Spleen (tissue), 11 donors: ENCODE measurements around the gene ZDHHC3. TPM values are rescaled to one million over a fixed set of nuclear protein-coding genes. Genes with fewer than 3 reads are reported as not detected.

Experiments used
- DNase-seq: peaks from one replicate; pipeline ENCODE4 v3.0.0-alpha.2; 2020
- H3K27ac ChIP-seq, 8 donors: fragments of 200-600 bp; sonication (generic) in 7 of 8; 1 replicate in 4 of 8; 2 replicates in 4 of 8; pipeline versions ENCODE4 v1.5.0 to v1.8.0; 2016 to 2021; ENCODE audit warnings: inconsistent platforms in 4 of 8, mild to moderate bottlenecking in 4 of 8, moderate library complexity in 1 of 8
- H3K27me3 ChIP-seq, 7 donors: fragments of 200-600 bp; sonication (generic) in 6 of 7; replicated peaks in 1 of 7; 1 replicate in 4 of 7; 2 replicates in 3 of 7; pipeline versions ENCODE4 v1.5.0 to v1.8.0; 2016 to 2021; ENCODE audit warnings: inconsistent platforms in 3 of 7, mild to moderate bottlenecking in 1 of 7
- H3K36me3 ChIP-seq, 6 donors: fragments of 200-600 bp; sonication (generic) in 5 of 6; 1 replicate in 4 of 6; 2 replicates in 2 of 6; pipeline versions ENCODE4 v1.5.0 to v1.8.0; 2016 to 2021; ENCODE audit warnings: inconsistent platforms in 2 of 6
- H3K4me1 ChIP-seq, 6 donors: fragments of 200-600 bp; sonication (generic) in 5 of 6; 1 replicate in 3 of 6; 2 replicates in 3 of 6; pipeline versions ENCODE4 v1.5.0 to v1.8.0; 2016 to 2021; ENCODE audit warnings: inconsistent platforms in 3 of 6
- H3K4me3 ChIP-seq, 8 donors: fragments of 200-600 bp; sonication (generic) in 7 of 8; 1 replicate in 4 of 8; 2 replicates in 4 of 8; pipeline versions ENCODE4 v1.5.0 to v1.8.0; 2016 to 2021; ENCODE audit warnings: inconsistent platforms in 4 of 8, mild to moderate bottlenecking in 4 of 8, moderate library complexity in 2 of 8
- H3K9me3 ChIP-seq, 8 donors: fragments of 200-600 bp; sonication (generic) in 7 of 8; 1 replicate in 4 of 8; 2 replicates in 4 of 8; pipeline versions ENCODE4 v1.5.0 to v1.8.0; 2016 to 2021; ENCODE audit warnings: inconsistent platforms in 4 of 8
- CTCF ChIP-seq, 11 experiments: fragments of 200-600 bp in 7 of 11; fragments of 450-650 bp in 4 of 11; sonication (generic) in 4 of 11; IDR thresholded peaks in 8 of 11; conservative IDR thresholded peaks in 3 of 11; 1 replicate in 7 of 11; 2 replicates in 4 of 11; pipeline versions ENCODE4 v1.4.0 to v1.8.0; 2016 to 2021; ENCODE audit warnings: antibody characterized with exemption in 11 of 11, inconsistent platforms in 4 of 11, mild to moderate bottlenecking in 1 of 11
- POLR2A ChIP-seq, 3 donors: fragments of 450-650 bp; IDR thresholded peaks; one replicate each; pipeline ENCODE4 v1.5.1; 2017; ENCODE audit warnings: antibody characterized with exemption in 3 of 3, mild to moderate bottlenecking in 1 of 3
- POLR2AphosphoS5 ChIP-seq, 3 donors: sonication (generic); formaldehyde crosslinking; IDR thresholded peaks; one replicate each; pipeline ENCODE4 v1.5.1; 2017; ENCODE audit warnings: antibody characterized with exemption in 3 of 3
- WGBS, 5 donors: extraction: QIAGEN DNeasy Blood & Tissue Kit in 3 of 5; methylation state at CpG; one replicate each; pipeline versions ENCODE4 v1.1.5 to v1.1.7; 2013 to 2018; 5-methylcytosine and 5-hydroxymethylcytosine counted together
- intact Hi-C: fragments of 100-400 bp; cut with DNase I; formaldehyde crosslinking; loops from one replicate; pipeline ENCODE4 v1.15.0; 2023; ENCODE audit warnings: low total_unique reads
- polyA plus RNA-seq, 3 donors: library from polyadenylated mRNA; stranded (reverse); fragments of 200-250 nt; gene quantifications; one replicate each; pipeline ENCODE4 v1.2.1, GENCODE V29; 2013
- total RNA-seq, 7 donors: library from RNA; depleted of rRNA in 3 of 7; stranded (reverse); fragments of >200 nt in 3 of 7; fragmentation: NEBNext Ultra II Directional in 4 of 7; extraction: Animal tissue kit (Norgen Biotek cat#: 25700) in 4 of 7; gene quantifications; one replicate each; pipeline versions ENCODE4 v1.1.0 to v1.2.1, GENCODE V29; 2016 to 2021
- donor health status: healthy with polysubstance abuse.
- donor health status: DM: no; HTN: no; CAD: no; lungs with moderate emphysema.
- donor health status: DM: no; HTN: no; CAD: no.
- donor health status: Bipolar disorder and iron deficiency.
- donor health status: healthy.
- donor health status: DM: no; HTN: no; CAD: no.
- donor health status: DM: yes; HTN: yes; CAD: no.

Gene ZDHHC3
- total and polyA plus RNA-seq, 10 donors, result 15.2 to 79.2 (median 65.5) TPM

- no peaks in the 10 kb centered on the region for H3K9me3 ChIP-seq
- H3K36me3 ChIP-seq, result peaks cover 0 to 5% (median 0%) of the 10 kb centered on the region in 6 donors
- intact Hi-C loops, result no loop called here
- DNase-seq, result no peak
- peaks cover 28 to 90% (median 60%) of the 10 kb centered on the region in 6 donors for H3K4me1 ChIP-seq
- H3K4me3 ChIP-seq, result peak overlapping the region in 4 of 8 donors; percentile 82 to 96 (median 88)
- WGBS, 5 donors, result 69 to 85% (median 79%) methylated on average over 4 of the region's 4 CpGs
- TF ChIP-seq POLR2AphosphoS5 (IDR thresholded peaks at IDR 0.05) (no peak), CTCF (IDR thresholded peaks at IDR 0.05 in 8 of 11, conservative IDR thresholded peaks at IDR 0.05 in 3 of 11) (no peak), POLR2A (IDR thresholded peaks at IDR 0.05) (no peak)
- H3K27me3 ChIP-seq, result no peaks in the 10 kb centered on the region
- peak overlapping the region in 2 of 8 donors; percentile 92 to 95 for H3K27ac ChIP-seq
Observed at GRCh38 chr3:44974416-44974815, 1.6 kb downstream of the ZDHHC3 start.

GRCh38 chr3:44970926-44971490 lies 5.0 kb downstream of the ZDHHC3 start:
- H3K36me3 ChIP-seq, result peaks cover 0 to 5% (median 0%) of the 10 kb centered on the region in 6 donors
- H3K27me3 ChIP-seq, result no peaks in the 10 kb centered on the region
- no peak for TF ChIP-seq POLR2A (IDR thresholded peaks at IDR 0.05)
- no peak for TF ChIP-seq POLR2AphosphoS5 (IDR thresholded peaks at IDR 0.05)
- TF ChIP-seq CTCF (IDR thresholded peaks at IDR 0.05 in 8 of 11, conservative IDR thresholded peaks at IDR 0.05 in 3 of 11), result no peak
- DNase-seq, result no peak
- no peak overlapping the region for H3K27ac ChIP-seq
- intact Hi-C loops, result no loop called here
- no peak overlapping the region for H3K4me3 ChIP-seq
- 77 to 86% (median 81%) methylated on average over 3 of the region's 3 CpGs for WGBS, 5 donors
- H3K4me1 ChIP-seq, result peaks cover 25 to 94% (median 63%) of the 10 kb centered on the region in 6 donors
- H3K9me3 ChIP-seq, result no peaks in the 10 kb centered on the region

GRCh38 chr3:44969828-44970179 lies 6.2 kb downstream of the ZDHHC3 start:
- Histone ChIP-seq H3K4me1 (peaks cover 23 to 99% (median 60%) of the 10 kb centered on the region in 6 donors), H3K4me3 (peak overlapping the region in 1 of 8 donors; percentile 19), H3K36me3 (peaks cover 0 to 5% (median 0%) of the 10 kb centered on the region in 6 donors), H3K27ac (peak overlapping the region; percentile 51 to 82 (median 66)), H3K9me3 (no peaks in the 10 kb centered on the region), H3K27me3 (no peaks in the 10 kb centered on the region)
- WGBS, 5 donors, result 69 to 87% (median 74%) methylated on average over 2 of the region's 2 CpGs
- intact Hi-C loops, result no loop called here
- no peak for DNase-seq
- TF ChIP-seq POLR2A (IDR thresholded peaks at IDR 0.05) (no peak), CTCF (IDR thresholded peaks at IDR 0.05 in 8 of 11, conservative IDR thresholded peaks at IDR 0.05 in 3 of 11) (no peak), POLR2AphosphoS5 (IDR thresholded peaks at IDR 0.05) (no peak)

- peak overlapping the region in 1 of 8 donors; percentile 19 for H3K4me3 ChIP-seq
- intact Hi-C loops, result no loop called here
- no peaks in the 10 kb centered on the region for H3K9me3 ChIP-seq
- 50 to 72% (median 59%) methylated on average over 5 of the region's 5 CpGs for WGBS, 5 donors
- peaks cover 0 to 5% (median 0%) of the 10 kb centered on the region in 6 donors for H3K36me3 ChIP-seq
- DNase-seq, result no peak
- peaks cover 18 to 99% (median 57%) of the 10 kb centered on the region in 6 donors for H3K4me1 ChIP-seq
- no peak for TF ChIP-seq CTCF (IDR thresholded peaks at IDR 0.05 in 8 of 11, conservative IDR thresholded peaks at IDR 0.05 in 3 of 11)
- peak in 1 of 3 donors; percentile 58 for TF ChIP-seq POLR2AphosphoS5 (IDR thresholded peaks at IDR 0.05)
- no peak for TF ChIP-seq POLR2A (IDR thresholded peaks at IDR 0.05)
- peak overlapping the region; percentile 51 to 82 (median 66) for H3K27ac ChIP-seq
- no peaks in the 10 kb centered on the region for H3K27me3 ChIP-seq
Observed at GRCh38 chr3:44969154-44969827, 6.7 kb downstream of the ZDHHC3 start.
